CD8-positive, alpha-beta memory T cell (primary cell): Measurements from ENCODE around the gene GLCE. TPM values are rescaled to one million over a fixed set of nuclear protein-coding genes. Genes with fewer than 3 reads are reported as not detected.
A peak's percentile ranks its signal among the peaks of the same experiment; 100 is the strongest.

Experiments
- CTCF ChIA-PET: fragments of 350-600 bp; sonication (Branson Sonifier 250); formaldehyde crosslinking; loops from one replicate; lab custom pipeline; 2021; ENCODE audit warnings: antibody characterized with exemption; lab: Charles Lee
- POLR2A ChIA-PET: fragments of 350-600 bp; sonication (Branson Sonifier 250); formaldehyde crosslinking; loops from one replicate; lab custom pipeline; 2021; ENCODE audit warnings: antibody characterized with exemption; lab: Charles Lee
- DNase-seq, 5 donors: peaks; one replicate each; pipeline versions ENCODE4 v3.0.0 to v3.0.0-alpha.2; 2020 to 2022; ENCODE audit warnings: mixed read lengths in 1 of 5
- H3K27ac ChIP-seq: one replicate; pipeline ENCODE4 v1.7.0; 2013; ENCODE audit warnings: low read depth, mild to moderate bottlenecking, low read length, moderate library complexity
- H3K27me3 ChIP-seq: 2 replicates; pipeline ENCODE4 v1.7.0; 2013; ENCODE audit warnings: low read length, mild to moderate bottlenecking; ENCODE audit not compliant: insufficient read depth, poor library complexity, severe bottlenecking
- H3K36me3 ChIP-seq: 2 replicates; pipeline ENCODE4 v1.7.0; 2013; ENCODE audit warnings: mild to moderate bottlenecking, low read length, moderate library complexity; ENCODE audit not compliant: insufficient read depth
- H3K4me1 ChIP-seq: 2 replicates; pipeline ENCODE4 v1.7.0; 2013; ENCODE audit warnings: mild to moderate bottlenecking, low read length, moderate library complexity; ENCODE audit not compliant: insufficient read depth
- H3K4me3 ChIP-seq: 2 replicates; pipeline ENCODE4 v1.7.0; 2013; ENCODE audit warnings: mild to moderate bottlenecking, low read length
- H3K9me3 ChIP-seq: 2 replicates; pipeline ENCODE4 v1.7.0; 2013; ENCODE audit warnings: mild to moderate bottlenecking, low read length
- H3K27ac Mint-ChIP-seq, 8 donors: one replicate each; pipeline ENCODE4 v1.8.0; 2020 to 2021; ENCODE audit warnings: mixed read lengths in 8 of 8, mild to moderate bottlenecking in 6 of 8, inconsistent platforms in 3 of 8, moderate library complexity in 3 of 8
- H3K27me3 Mint-ChIP-seq, 2 donors: one replicate each; pipeline ENCODE4 v1.8.0; 2020 to 2021; ENCODE audit warnings: mixed read lengths in 2 of 2, mild to moderate bottlenecking in 1 of 2, moderate library complexity in 1 of 2
- H3K36me3 Mint-ChIP-seq, 3 donors: one replicate each; pipeline ENCODE4 v1.8.0; 2020 to 2021; ENCODE audit warnings: mixed read lengths in 3 of 3, inconsistent platforms in 1 of 3, mild to moderate bottlenecking in 1 of 3
- H3K4me1 Mint-ChIP-seq, 3 donors: one replicate each; pipeline ENCODE4 v1.8.0; 2020 to 2021; ENCODE audit warnings: mixed read lengths in 3 of 3, inconsistent platforms in 1 of 3, mild to moderate bottlenecking in 1 of 3
- H3K4me3 Mint-ChIP-seq, 7 donors: one replicate each; pipeline ENCODE4 v1.8.0; 2020 to 2021; ENCODE audit warnings: mixed read lengths in 7 of 7, mild to moderate bottlenecking in 6 of 7, moderate library complexity in 4 of 7, inconsistent platforms in 2 of 7
- H3K9me3 Mint-ChIP-seq, 5 donors: one replicate each; pipeline ENCODE4 v1.8.0; 2020 to 2022; ENCODE audit warnings: mixed read lengths in 5 of 5, mild to moderate bottlenecking in 3 of 5, moderate library complexity in 2 of 5, inconsistent platforms in 1 of 5
- polyA plus RNA-seq: library from polyadenylated mRNA; unstranded; fragments of 300-500 nt; fragmentation: Illumina TruSeq; gene quantifications from one replicate; pipeline ENCODE4 v1.2.3, GENCODE V29; 2021
- total RNA-seq, 2 experiments: library from RNA; stranded (reverse); gene quantifications; one replicate each; pipeline ENCODE4 v1.2.3, GENCODE V29; 2021

GLCE gene
- total and polyA plus RNA-seq, 3 experiments from 2014 or later = 5.4 to 8.4 (median 5.7) TPM

- H3K27ac Mint-ChIP-seq = peak overlapping the region in 1 of 8 donors; percentile 17
Observed at GRCh38 chr15:69232144-69232543, 71.7 kb downstream of the GLCE start.

GRCh38 chr15:69232765-69233164 is 72.3 kb downstream of the GLCE start:
- no peaks in the 10 kb centered on the region for H3K9me3 ChIP-seq
- no peak overlapping the region for H3K4me3 ChIP-seq
- Mint-ChIP-seq H3K36me3 (peaks cover 6 to 19% (median 10%) of the 10 kb centered on the region in 3 donors), H3K9me3 (no peaks in the 10 kb centered on the region), H3K4me1 (no peaks in the 10 kb centered on the region), H3K4me3 (no peak overlapping the region), H3K27me3 (no peaks in the 10 kb centered on the region), H3K27ac (no peak overlapping the region)
- DNase-seq = no peak
- ChIA-PET POLR2A (no interaction called here), CTCF (no interaction called here)
- no peaks in the 10 kb centered on the region for H3K4me1 ChIP-seq
- H3K36me3 ChIP-seq = no peaks in the 10 kb centered on the region
- no peak overlapping the region for H3K27ac ChIP-seq
- H3K27me3 ChIP-seq = no peaks in the 10 kb centered on the region

More at GRCh38 chr15:69232144-69232543, 71.7 kb downstream of the GLCE start:
- ChIA-PET POLR2A (interaction anchor here (0.6 kb wide), 1 partner anchor 1438 kb away, joined by 3 read pairs; no protein-coding TSS in a partner anchor), CTCF (no interaction called here)
- no peaks in the 10 kb centered on the region for H3K36me3 ChIP-seq
- H3K27me3 ChIP-seq = no peaks in the 10 kb centered on the region
- no peaks in the 10 kb centered on the region for H3K4me1 ChIP-seq
- H3K9me3 Mint-ChIP-seq = no peaks in the 10 kb centered on the region
- H3K36me3 Mint-ChIP-seq = peaks cover 6 to 19% (median 10%) of the 10 kb centered on the region in 3 donors
- no peak overlapping the region for H3K27ac ChIP-seq
- no peaks in the 10 kb centered on the region for H3K27me3 Mint-ChIP-seq
- no peak for DNase-seq
- no peak overlapping the region for H3K4me3 Mint-ChIP-seq
- H3K4me1 Mint-ChIP-seq = no peaks in the 10 kb centered on the region
- no peak overlapping the region for H3K4me3 ChIP-seq
- no peaks in the 10 kb centered on the region for H3K9me3 ChIP-seq

GRCh38 chr15:69234676-69235075 is 74.2 kb downstream of the GLCE start:
- Histone ChIP-seq H3K4me1 (no peaks in the 10 kb centered on the region), H3K27me3 (no peaks in the 10 kb centered on the region), H3K27ac (no peak overlapping the region), H3K4me3 (no peak overlapping the region), H3K36me3 (no peaks in the 10 kb centered on the region), H3K9me3 (no peaks in the 10 kb centered on the region)
- ChIA-PET CTCF (no interaction called here), POLR2A (no interaction called here)
- Mint-ChIP-seq H3K4me1 (no peaks in the 10 kb centered on the region), H3K36me3 (peaks cover 1 to 15% (median 2%) of the 10 kb centered on the region in 3 donors), H3K4me3 (no peak overlapping the region), H3K27me3 (no peaks in the 10 kb centered on the region), H3K27ac (no peak overlapping the region), H3K9me3 (peaks cover 0 to 3% (median 0%) of the 10 kb centered on the region in 5 donors)
- no peak for DNase-seq

- POLR2A ChIA-PET = no interaction called here
- Mint-ChIP-seq H3K27me3 (no peaks in the 10 kb centered on the region), H3K36me3 (peaks cover 2 to 15% (median 6%) of the 10 kb centered on the region in 3 donors), H3K4me3 (no peak overlapping the region), H3K9me3 (peaks cover 0 to 3% (median 0%) of the 10 kb centered on the region in 5 donors), H3K27ac (no peak overlapping the region), H3K4me1 (no peaks in the 10 kb centered on the region)
- Histone ChIP-seq H3K9me3 (no peaks in the 10 kb centered on the region), H3K36me3 (no peaks in the 10 kb centered on the region), H3K27me3 (no peaks in the 10 kb centered on the region), H3K27ac (no peak overlapping the region), H3K4me3 (no peak overlapping the region), H3K4me1 (no peaks in the 10 kb centered on the region)
- CTCF ChIA-PET = no interaction called here
- no peak for DNase-seq
Observed at GRCh38 chr15:69236505-69236904, 76.1 kb downstream of the GLCE start.

GRCh38 chr15:69237718-69238117 is 77.3 kb downstream of the GLCE start:
- Mint-ChIP-seq H3K27me3 (no peaks in the 10 kb centered on the region), H3K4me3 (no peak overlapping the region), H3K36me3 (peaks cover 2 to 11% (median 6%) of the 10 kb centered on the region in 3 donors), H3K9me3 (peaks cover 0 to 3% (median 0%) of the 10 kb centered on the region in 5 donors), H3K27ac (no peak overlapping the region), H3K4me1 (no peaks in the 10 kb centered on the region)
- no peak for DNase-seq
- Histone ChIP-seq H3K27ac (no peak overlapping the region), H3K9me3 (no peaks in the 10 kb centered on the region), H3K36me3 (no peaks in the 10 kb centered on the region), H3K4me1 (no peaks in the 10 kb centered on the region), H3K27me3 (no peaks in the 10 kb centered on the region), H3K4me3 (no peak overlapping the region)
- ChIA-PET CTCF (interaction anchor here (0.8 kb wide), 1 partner anchor 10 kb away, joined by 3 read pairs; no protein-coding TSS in a partner anchor), POLR2A (no interaction called here)

GRCh38 chr15:69244798-69245197 is 84.4 kb downstream of the GLCE start:
- Mint-ChIP-seq H3K36me3 (peaks cover 0 to 6% (median 3%) of the 10 kb centered on the region in 3 donors), H3K4me1 (no peaks in the 10 kb centered on the region), H3K9me3 (no peaks in the 10 kb centered on the region), H3K4me3 (no peak overlapping the region), H3K27ac (no peak overlapping the region), H3K27me3 (no peaks in the 10 kb centered on the region)
- POLR2A ChIA-PET = no interaction called here
- no peaks in the 10 kb centered on the region for H3K27me3 ChIP-seq
- no peak for DNase-seq
- no peaks in the 10 kb centered on the region for H3K36me3 ChIP-seq
- no peak overlapping the region for H3K4me3 ChIP-seq
- H3K4me1 ChIP-seq = no peaks in the 10 kb centered on the region
- no peak overlapping the region for H3K27ac ChIP-seq
- CTCF ChIA-PET = no interaction called here
- H3K9me3 ChIP-seq = no peaks in the 10 kb centered on the region

- Mint-ChIP-seq H3K4me1 (no peaks in the 10 kb centered on the region), H3K4me3 (no peak overlapping the region), H3K9me3 (peaks cover 0 to 2% (median 0%) of the 10 kb centered on the region in 5 donors), H3K27me3 (no peaks in the 10 kb centered on the region), H3K27ac (no peak overlapping the region), H3K36me3 (peaks cover 0 to 3% (median 2%) of the 10 kb centered on the region in 3 donors)
- Histone ChIP-seq H3K4me1 (no peaks in the 10 kb centered on the region), H3K27ac (no peak overlapping the region), H3K4me3 (no peak overlapping the region), H3K36me3 (no peaks in the 10 kb centered on the region), H3K9me3 (no peaks in the 10 kb centered on the region), H3K27me3 (no peaks in the 10 kb centered on the region)
- DNase-seq = no peak
- ChIA-PET POLR2A (no interaction called here), CTCF (no interaction called here)
Observed at GRCh38 chr15:69253156-69253555, 92.7 kb downstream of the GLCE start.

GRCh38 chr15:69265347-69265955 is 105.0 kb downstream of the GLCE start:
- CTCF ChIA-PET = no interaction called here
- Mint-ChIP-seq H3K4me3 (no peak overlapping the region), H3K27me3 (no peaks in the 10 kb centered on the region), H3K36me3 (peaks cover 0 to 12% (median 10%) of the 10 kb centered on the region in 3 donors), H3K4me1 (no peaks in the 10 kb centered on the region), H3K9me3 (no peaks in the 10 kb centered on the region), H3K27ac (no peak overlapping the region)
- Histone ChIP-seq H3K36me3 (no peaks in the 10 kb centered on the region), H3K27ac (no peak overlapping the region), H3K4me3 (no peak overlapping the region), H3K9me3 (no peaks in the 10 kb centered on the region), H3K4me1 (no peaks in the 10 kb centered on the region), H3K27me3 (no peaks in the 10 kb centered on the region)
- POLR2A ChIA-PET = no interaction called here
- DNase-seq = peak in 1 of 5 donors; percentile 6
